Neural cell (in vitro differentiated cells): Measurements from ENCODE around the gene RAX. TPM values are rescaled to one million over a fixed set of nuclear protein-coding genes. Genes with fewer than 3 reads are reported as not detected.
A peak's percentile ranks its signal among the peaks of the same experiment; 100 is the strongest.

Experiments
- H2AFZ ChIP-seq: fragments of 200-600, 300-800 bp; sonication (generic), shearing (Covaris generic); 2 replicates; pipeline ENCODE4 v1.6.0; 2014; ENCODE audit warnings: low read depth, mild to moderate bottlenecking, antibody characterized with exemption, low read length, moderate library complexity
- H3F3A ChIP-seq: fragments of 200-600 bp; shearing (Covaris generic); 2 replicates; pipeline ENCODE4 v1.6.1; 2016; ENCODE audit warnings: mild to moderate bottlenecking, moderate library complexity, mixed read lengths, antibody characterized with exemption, low read length; ENCODE audit not compliant: insufficient read depth, poor library complexity, severe bottlenecking
- H3K27ac ChIP-seq: fragments of 200-600, 300-800 bp; sonication (generic), shearing (Covaris generic); 2 replicates; pipeline ENCODE4 v1.5.1; 2014; ENCODE audit warnings: mild to moderate bottlenecking, low read length, moderate library complexity
- H3K27me3 ChIP-seq: fragments of 300-800, 200-600 bp; sonication (generic), shearing (Covaris generic); 2 replicates; pipeline ENCODE4 v1.6.0; 2014; ENCODE audit warnings: mild to moderate bottlenecking, low read depth, low read length, moderate library complexity; ENCODE audit not compliant: insufficient read depth
- H3K36me3 ChIP-seq: fragments of 300-800, 200-600 bp; sonication (generic), shearing (Covaris generic); 2 replicates; pipeline ENCODE4 v1.5.1; 2014; ENCODE audit warnings: mild to moderate bottlenecking, antibody characterized with exemption, low read length, moderate library complexity; ENCODE audit not compliant: insufficient read depth
- H3K4me2 ChIP-seq: fragments of 300-800, 200-600 bp; sonication (generic), shearing (Covaris generic); 2 replicates; pipeline ENCODE4 v1.6.0; 2014; ENCODE audit warnings: mild to moderate bottlenecking, low read length
- H3K4me3 ChIP-seq: fragments of 300-800, 200-600 bp; sonication (generic), shearing (Covaris generic); 2 replicates; pipeline ENCODE4 v1.5.1; 2014; ENCODE audit warnings: mild to moderate bottlenecking, low read length, moderate library complexity
- H3K79me2 ChIP-seq: fragments of 200-600 bp; shearing (Covaris generic); replicated peaks from 2 replicates; pipeline ENCODE4 v1.6.0; 2014; ENCODE audit warnings: mild to moderate bottlenecking, low read length, moderate library complexity; ENCODE audit not compliant: insufficient read depth
- H3K9ac ChIP-seq: fragments of 300-800, 200-600 bp; sonication (generic), shearing (Covaris generic); 2 replicates; pipeline ENCODE4 v1.6.1; 2016; ENCODE audit warnings: mild to moderate bottlenecking, low read length, mixed read lengths
- H3K9me2 ChIP-seq: fragments of 200-600 bp; shearing (Covaris generic); 2 replicates; pipeline ENCODE4 v1.6.1; 2016; ENCODE audit warnings: mild to moderate bottlenecking, low read length, mixed read lengths; ENCODE audit not compliant: insufficient read depth
- H3K9me3 ChIP-seq: fragments of 200-600, 300-800 bp; sonication (generic), shearing (Covaris generic); 2 replicates; pipeline ENCODE4 v1.6.1; 2016; ENCODE audit warnings: mild to moderate bottlenecking, mixed run types, low read length, moderate library complexity, mixed read lengths
- H4K20me1 ChIP-seq: fragments of 200-600 bp; shearing (Covaris generic); 2 replicates; pipeline ENCODE4 v1.6.1; 2016; ENCODE audit warnings: mild to moderate bottlenecking, mixed run types; ENCODE audit not compliant: insufficient read depth
- CTCF ChIP-seq: fragments of 450-650 bp; IDR thresholded peaks from 2 replicates; pipeline ENCODE4 v1.5.1; 2014; ENCODE audit warnings: antibody characterized with exemption, mild to moderate bottlenecking, moderate library complexity; ENCODE audit not compliant: poor library complexity, severe bottlenecking
- EP300 ChIP-seq: fragments of 450-650 bp; conservative IDR thresholded peaks from 2 replicates; pipeline ENCODE4 v1.6.1; 2014; ENCODE audit warnings: antibody characterized with exemption, mild to moderate bottlenecking, moderate library complexity; ENCODE audit not compliant: poor library complexity, severe bottlenecking
- EZH2 ChIP-seq: fragments of 200-600, 300-800 bp; shearing (Covaris generic), sonication (generic); IDR thresholded peaks from 2 replicates; pipeline ENCODE4 v1.6.1; 2014; ENCODE audit warnings: antibody characterized with exemption, low read length, borderline replicate concordance, mild to moderate bottlenecking; ENCODE audit not compliant: insufficient read depth, poor library complexity, severe bottlenecking
- MXI1 ChIP-seq: fragments of 450-650 bp; conservative IDR thresholded peaks from 2 replicates; pipeline ENCODE4 v1.6.1; 2014; ENCODE audit warnings: antibody characterized with exemption, mild to moderate bottlenecking; ENCODE audit not compliant: poor library complexity, severe bottlenecking
- POLR2AphosphoS5 ChIP-seq: IDR thresholded peaks from 2 replicates; pipeline ENCODE4 v1.6.1; 2012
- RAD21 ChIP-seq: fragments of 450-650 bp; conservative IDR thresholded peaks from 2 replicates; pipeline ENCODE4 v1.6.1; 2014; ENCODE audit warnings: antibody characterized with exemption, mild to moderate bottlenecking, moderate library complexity
- REST ChIP-seq: IDR thresholded peaks from 2 replicates; pipeline ENCODE4 v1.6.1; 2012; ENCODE audit warnings: borderline replicate concordance
- SMC3 ChIP-seq: fragments of 450-650 bp; conservative IDR thresholded peaks from 2 replicates; pipeline ENCODE4 v1.6.1; 2014; ENCODE audit warnings: antibody characterized with exemption, mild to moderate bottlenecking, moderate library complexity; ENCODE audit not compliant: poor library complexity
- TAF1 ChIP-seq: IDR thresholded peaks from 2 replicates; pipeline ENCODE4 v1.6.1; 2012; ENCODE audit warnings: low read depth
- polyA plus RNA-seq: library from polyadenylated mRNA; depleted of rRNA; stranded (reverse); fragments of >200 nt; gene quantifications from 2 replicates; pipeline ENCODE4 v1.2.3, GENCODE V29; 2014

Gene RAX
- polyA plus RNA-seq, 1 donor from 2014 or later = not detected

GRCh38 chr18:59308248-59308937 is 35.1 kb upstream of the RAX start:
- H4K20me1 ChIP-seq = no peaks in the 10 kb centered on the region
- H3K9me3 ChIP-seq = no peaks in the 10 kb centered on the region
- no peak overlapping the region for H2AFZ ChIP-seq
- TF ChIP-seq POLR2AphosphoS5 = no peak
- TF ChIP-seq RAD21 = peak; percentile 66
- TF ChIP-seq EP300 = no peak
- peak; percentile 75 for TF ChIP-seq CTCF
- TF ChIP-seq SMC3 = peak; percentile 76
- peak overlapping the region; percentile 24 for H3K9ac ChIP-seq
- no peaks in the 10 kb centered on the region for H3F3A ChIP-seq
- H3K27ac ChIP-seq = no peak overlapping the region
- H3K36me3 ChIP-seq = no peaks in the 10 kb centered on the region
- no peaks in the 10 kb centered on the region for H3K9me2 ChIP-seq
- H3K4me3 ChIP-seq = peak overlapping the region; percentile 60
- peaks cover 59% of the 10 kb centered on the region for H3K27me3 ChIP-seq
- no peaks in the 10 kb centered on the region for H3K79me2 ChIP-seq
- no peak overlapping the region for H3K4me2 ChIP-seq

- no peak overlapping the region for H3K4me3 ChIP-seq
These were observed 33.4 kb upstream of the RAX start for GRCh38 chr18:59306640-59307039.

More at GRCh38 chr18:59306640-59307039, 33.4 kb upstream of the RAX start:
- H3K9ac ChIP-seq = no peak overlapping the region
- peaks cover 53% of the 10 kb centered on the region for H3K27me3 ChIP-seq
- H3F3A ChIP-seq = no peaks in the 10 kb centered on the region
- TF ChIP-seq RAD21 = no peak
- no peak for TF ChIP-seq REST
- no peak for TF ChIP-seq CTCF
- no peak for TF ChIP-seq EZH2
- no peak for TF ChIP-seq SMC3
- TF ChIP-seq MXI1 = no peak
- no peak for TF ChIP-seq POLR2AphosphoS5
- no peak for TF ChIP-seq EP300
- no peak for TF ChIP-seq TAF1
- H4K20me1 ChIP-seq = no peaks in the 10 kb centered on the region
- no peak overlapping the region for H2AFZ ChIP-seq
- H3K9me2 ChIP-seq = no peaks in the 10 kb centered on the region
- no peaks in the 10 kb centered on the region for H3K36me3 ChIP-seq
- no peak overlapping the region for H3K27ac ChIP-seq
- H3K79me2 ChIP-seq = no peaks in the 10 kb centered on the region
- H3K4me2 ChIP-seq = no peak overlapping the region
- H3K9me3 ChIP-seq = no peaks in the 10 kb centered on the region
